BJ (cell line): Measurements from ENCODE around the gene DYNC2LI1. TPM values are rescaled to one million over a fixed set of nuclear protein-coding genes. Genes with fewer than 3 reads are reported as not detected.

Experiments used
- CTCF ChIA-PET: fragments of 350-600 bp; formaldehyde crosslinking; extraction: SDS; loops from one replicate; lab custom pipeline; 2021; ENCODE audit warnings: antibody characterized with exemption, inconsistent platforms; lab: Yijun Ruan, JAX
- POLR2A ChIA-PET: fragments of 300-600 bp; sonication (Branson Sonifier 250); formaldehyde crosslinking; extraction: SDS; loops from one replicate; lab custom pipeline; 2021; ENCODE audit warnings: antibody characterized with exemption; lab: Charles Lee
- DNase-seq: peaks from one replicate; pipeline ENCODE4 v3.0.0-alpha.2; 2011; ENCODE audit warnings: low read depth
- H3K27me3 ChIP-seq: 2 replicates; pipeline ENCODE4 v1.6.0; 2011; ENCODE audit warnings: low read length; ENCODE audit not compliant: control insufficient read depth, insufficient read depth
- H3K36me3 ChIP-seq: 2 replicates; pipeline ENCODE4 v1.5.1; 2011; ENCODE audit warnings: low read length; ENCODE audit not compliant: control insufficient read depth, insufficient read depth
- H3K4me3 ChIP-seq: 2 replicates; pipeline ENCODE4 v1.5.1; 2011; ENCODE audit warnings: low read depth, mild to moderate bottlenecking, control low read depth, low read length
- polyA plus RNA-seq: library from polyadenylated mRNA; depleted of rRNA; stranded (reverse); fragments of >200 nt; gene quantifications from 2 replicates; pipeline ENCODE4 v1.2.3, GENCODE V29; 2011
- TF ChIP-seq, protein P1 (sequence below): IDR thresholded peaks from 2 replicates; pipeline ENCODE4 v1.5.1; 2011; ENCODE audit warnings: low read depth, mild to moderate bottlenecking, control low read depth, inconsistent platforms, low read length, moderate library complexity; ENCODE audit not compliant: insufficient read depth

The DYNC2LI1 gene
- polyA plus RNA-seq, 1 experiment: 7.2 TPM

DNA sequence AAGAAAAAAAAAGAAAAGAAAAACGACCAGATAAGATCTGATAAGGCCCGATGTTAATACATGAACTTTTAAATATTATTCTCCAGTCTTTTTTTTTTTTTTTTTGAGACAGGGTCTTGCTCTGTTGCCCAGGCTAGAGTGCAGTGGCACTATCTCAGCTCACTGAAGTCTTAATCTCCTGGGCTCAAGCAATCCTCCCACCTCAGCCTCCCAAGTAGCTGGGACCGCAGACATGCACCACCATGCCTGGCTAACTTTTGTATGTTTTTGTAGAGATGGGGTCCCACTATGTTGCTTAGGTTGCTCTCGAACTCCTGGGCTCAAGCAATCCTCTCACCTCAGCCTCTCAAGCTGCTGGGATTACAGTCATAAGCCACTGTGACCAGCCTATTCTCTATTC lies 63.2 kb downstream of the DYNC2LI1 start:
- Histone ChIP-seq H3K36me3 (no peaks in the 10 kb centered on the region), H3K4me3 (no peak overlapping the region), H3K27me3 (peaks cover 4% of the 10 kb centered on the region; the same call in 1 of the 2 replicates)
- ChIA-PET CTCF (no interaction called here), POLR2A (no interaction called here)
- DNase-seq: no peak
- TF ChIP-seq, protein P1, sequence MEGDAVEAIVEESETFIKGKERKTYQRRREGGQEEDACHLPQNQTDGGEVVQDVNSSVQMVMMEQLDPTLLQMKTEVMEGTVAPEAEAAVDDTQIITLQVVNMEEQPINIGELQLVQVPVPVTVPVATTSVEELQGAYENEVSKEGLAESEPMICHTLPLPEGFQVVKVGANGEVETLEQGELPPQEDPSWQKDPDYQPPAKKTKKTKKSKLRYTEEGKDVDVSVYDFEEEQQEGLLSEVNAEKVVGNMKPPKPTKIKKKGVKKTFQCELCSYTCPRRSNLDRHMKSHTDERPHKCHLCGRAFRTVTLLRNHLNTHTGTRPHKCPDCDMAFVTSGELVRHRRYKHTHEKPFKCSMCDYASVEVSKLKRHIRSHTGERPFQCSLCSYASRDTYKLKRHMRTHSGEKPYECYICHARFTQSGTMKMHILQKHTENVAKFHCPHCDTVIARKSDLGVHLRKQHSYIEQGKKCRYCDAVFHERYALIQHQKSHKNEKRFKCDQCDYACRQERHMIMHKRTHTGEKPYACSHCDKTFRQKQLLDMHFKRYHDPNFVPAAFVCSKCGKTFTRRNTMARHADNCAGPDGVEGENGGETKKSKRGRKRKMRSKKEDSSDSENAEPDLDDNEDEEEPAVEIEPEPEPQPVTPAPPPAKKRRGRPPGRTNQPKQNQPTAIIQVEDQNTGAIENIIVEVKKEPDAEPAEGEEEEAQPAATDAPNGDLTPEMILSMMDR: no peak

DNA sequence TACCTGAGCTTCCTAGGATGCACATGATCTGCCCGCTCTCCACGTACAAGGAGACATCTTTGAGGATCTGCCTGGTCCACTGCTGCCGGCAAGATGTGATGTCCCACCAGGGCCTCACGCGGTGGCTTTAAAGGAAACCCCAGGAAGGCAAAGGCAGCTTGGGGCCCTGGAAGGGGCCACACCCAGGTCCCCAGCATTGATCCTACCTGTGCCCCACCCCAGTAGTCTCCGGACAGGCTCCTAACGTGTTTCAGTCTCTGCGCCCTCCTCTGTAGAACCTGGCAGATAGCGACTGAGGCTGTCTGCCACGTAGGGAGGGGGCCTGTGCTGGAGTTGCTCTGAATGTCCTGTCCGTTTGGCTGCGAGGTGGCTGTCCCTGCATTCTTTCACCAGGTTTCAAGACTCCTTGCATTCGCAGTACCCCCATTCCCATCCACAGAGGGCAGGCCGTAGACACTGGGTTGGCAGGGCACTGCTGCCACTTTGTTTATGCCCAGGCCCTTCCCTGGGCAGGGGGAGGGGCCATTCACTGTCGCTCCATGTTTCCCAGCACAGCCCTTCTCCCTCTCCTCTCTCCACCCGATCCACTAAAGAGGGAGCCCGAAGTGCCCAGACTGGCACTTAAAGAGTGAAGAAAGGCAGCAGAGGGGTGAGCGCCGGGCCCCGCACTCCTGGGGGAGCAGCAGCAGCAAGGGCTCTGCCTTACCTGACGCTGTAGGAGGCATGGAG lies 64.2 kb downstream of the DYNC2LI1 start:
- no peak for DNase-seq
- Histone ChIP-seq H3K27me3 (peaks cover 7% of the 10 kb centered on the region; the same call in 1 of the 2 replicates), H3K36me3 (no peaks in the 10 kb centered on the region), H3K4me3 (no peak overlapping the region)
- TF ChIP-seq, protein P1: no peak
- ChIA-PET POLR2A (no interaction called here), CTCF (no interaction called here)

DNA sequence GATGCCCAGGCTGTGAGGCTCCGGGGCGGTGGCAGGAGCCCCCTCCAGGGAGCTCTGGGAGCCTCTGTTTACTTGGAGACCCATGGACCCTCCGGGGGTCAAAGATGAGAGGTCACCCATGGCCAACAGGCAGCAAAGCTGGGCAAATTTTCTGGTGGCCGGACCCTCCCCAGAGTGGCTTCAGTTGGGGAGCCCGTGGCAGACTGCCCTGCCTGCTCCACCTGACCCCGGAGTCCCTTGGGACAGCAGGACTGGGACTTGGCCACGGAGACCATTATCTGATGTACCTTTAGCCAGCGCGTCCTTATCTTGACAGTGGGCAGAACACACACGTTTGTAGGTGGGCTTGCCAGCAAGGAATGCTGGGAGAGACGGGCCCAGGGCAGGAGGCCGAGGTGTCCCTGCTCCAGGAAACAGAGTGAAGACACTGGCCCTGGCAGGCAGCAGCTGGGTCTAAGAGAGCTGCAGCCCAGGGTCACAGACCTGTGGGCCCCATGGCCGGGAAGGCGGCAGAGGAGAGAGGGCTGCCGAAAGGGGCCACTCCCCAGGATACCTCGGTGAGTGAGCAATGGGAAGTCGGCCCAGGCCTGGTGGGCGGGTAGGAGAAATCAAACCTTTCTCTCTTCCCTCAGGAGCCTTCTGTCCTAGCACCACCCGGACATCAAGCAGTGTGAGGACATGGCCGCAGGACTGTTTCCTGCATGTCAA lies 64.9 kb downstream of the DYNC2LI1 start, which contains the start of the genes ABCG5 and ABCG8:
TSS of gene ABCG5 (minus strand) at position 280 of the 708 bp plus-strand sequence. CDS start at position 120, 160 bp downstream.
TSS of gene ABCG8 (plus strand) at position 412 of the 708 bp plus-strand sequence. CDS start at position 495, 83 bp downstream.
- TF ChIP-seq, protein P1: no peak
- no peaks in the 10 kb centered on the region for H3K36me3 ChIP-seq
- peaks cover 8% of the 10 kb centered on the region; the same call in 1 of the 2 replicates for H3K27me3 ChIP-seq
- H3K4me3 ChIP-seq: no peak within 1 kb of the TSS
- ChIA-PET CTCF (interaction anchor here (1.1 kb wide), 1 partner anchor 30 kb away, joined by 3 read pairs; no protein-coding TSS in a partner anchor), POLR2A (no interaction called here)
- no peak for DNase-seq

DNA sequence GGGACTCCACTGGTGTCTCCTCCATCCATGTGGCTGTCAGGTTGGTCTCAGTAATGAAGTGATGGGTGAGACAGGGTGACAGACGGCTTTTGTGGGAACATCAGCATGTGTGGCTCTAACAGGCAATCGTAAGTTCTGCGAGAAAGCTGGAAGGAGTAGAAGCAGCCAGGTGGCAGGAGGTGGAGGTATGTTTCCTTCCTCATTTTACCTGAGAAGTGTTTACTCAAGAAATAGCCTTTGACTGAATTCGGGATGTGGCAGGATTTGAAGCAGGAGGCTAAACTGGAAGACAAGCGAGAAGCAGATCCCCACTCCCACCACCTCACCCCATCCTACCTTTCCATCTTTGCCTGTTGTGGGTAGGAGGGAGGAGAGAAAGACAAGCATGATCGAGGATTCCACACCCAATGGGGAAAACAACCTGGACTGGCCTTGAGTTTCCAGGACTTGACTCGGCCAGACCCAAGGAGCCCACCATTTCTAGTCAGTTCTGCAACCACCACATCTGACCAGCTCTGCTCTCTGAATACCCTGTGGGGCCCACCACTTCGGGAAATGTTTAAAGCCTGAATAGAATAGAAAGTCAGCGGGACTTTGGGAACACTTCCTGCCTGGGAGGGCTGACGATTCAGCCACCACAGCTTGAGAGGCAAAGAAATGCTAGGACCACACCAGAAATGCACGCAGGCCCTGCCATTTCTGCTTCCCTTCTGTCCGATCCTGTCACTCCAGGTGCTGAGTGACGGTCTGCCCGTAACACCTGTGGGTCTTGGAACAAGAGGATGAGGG lies 66.1 kb downstream of the DYNC2LI1 start:
- H3K36me3 ChIP-seq: no peaks in the 10 kb centered on the region
- TF ChIP-seq, protein P1: no peak
- CTCF ChIA-PET: interaction anchor here (1.1 kb wide), 1 partner anchor 32 kb away, joined by 3 read pairs; no protein-coding TSS in a partner anchor
- H3K27me3 ChIP-seq: peaks cover 9% of the 10 kb centered on the region; the same call in 1 of the 2 replicates
- POLR2A ChIA-PET: no interaction called here
- H3K4me3 ChIP-seq: no peak overlapping the region
- DNase-seq: no peak
